ENCODE results near the gene PCDH19. TPM values are rescaled to one million over a fixed set of nuclear protein-coding genes. Genes with fewer than 3 reads are reported as not detected.

PCDH19 gene
- total RNA-seq, 2 donors from 2014 or later = 0.41 to 3.0 TPM

DNA sequence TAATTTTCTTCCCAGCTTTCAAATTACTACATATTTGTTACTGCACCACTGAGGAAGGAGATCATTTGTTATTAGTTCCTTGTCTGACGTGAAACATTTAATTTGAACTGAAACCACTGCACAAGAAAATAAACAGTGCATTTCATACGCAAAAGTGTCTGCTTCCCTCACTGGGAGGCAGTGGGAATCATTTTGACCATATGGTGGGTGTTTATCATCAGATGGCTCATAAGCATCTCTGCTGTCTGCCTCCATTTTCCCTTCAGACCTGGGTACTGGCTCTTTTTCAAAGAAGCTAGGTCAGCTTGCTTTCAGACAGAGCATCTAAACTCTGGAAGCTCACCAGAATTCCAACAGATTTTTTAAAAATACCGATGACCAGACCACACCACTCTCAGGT lies 135.2 kb downstream of the PCDH19 start:
- ATAC-seq (ENCODE audit: insufficient number of reproducible peaks, low FRiP score, low read depth) (no peak), DNase-seq (ENCODE audit: low spot score) (no peak)
- Histone ChIP-seq H3K9me3 (no peaks in the 10 kb centered on the region), H3K4me1 (ENCODE audit: control insufficient read depth in 1 of 2, low read depth in 2 of 2) (no peaks in the 10 kb centered on the region), H3K4me3 (no peak overlapping the region), H3K27me3 (replicated peaks; ENCODE audit: insufficient read depth) (no peaks in the 10 kb centered on the region), H3K27ac (no peak overlapping the region), H3K36me3 (no peaks in the 10 kb centered on the region)
- TF ChIP-seq, protein P1, sequence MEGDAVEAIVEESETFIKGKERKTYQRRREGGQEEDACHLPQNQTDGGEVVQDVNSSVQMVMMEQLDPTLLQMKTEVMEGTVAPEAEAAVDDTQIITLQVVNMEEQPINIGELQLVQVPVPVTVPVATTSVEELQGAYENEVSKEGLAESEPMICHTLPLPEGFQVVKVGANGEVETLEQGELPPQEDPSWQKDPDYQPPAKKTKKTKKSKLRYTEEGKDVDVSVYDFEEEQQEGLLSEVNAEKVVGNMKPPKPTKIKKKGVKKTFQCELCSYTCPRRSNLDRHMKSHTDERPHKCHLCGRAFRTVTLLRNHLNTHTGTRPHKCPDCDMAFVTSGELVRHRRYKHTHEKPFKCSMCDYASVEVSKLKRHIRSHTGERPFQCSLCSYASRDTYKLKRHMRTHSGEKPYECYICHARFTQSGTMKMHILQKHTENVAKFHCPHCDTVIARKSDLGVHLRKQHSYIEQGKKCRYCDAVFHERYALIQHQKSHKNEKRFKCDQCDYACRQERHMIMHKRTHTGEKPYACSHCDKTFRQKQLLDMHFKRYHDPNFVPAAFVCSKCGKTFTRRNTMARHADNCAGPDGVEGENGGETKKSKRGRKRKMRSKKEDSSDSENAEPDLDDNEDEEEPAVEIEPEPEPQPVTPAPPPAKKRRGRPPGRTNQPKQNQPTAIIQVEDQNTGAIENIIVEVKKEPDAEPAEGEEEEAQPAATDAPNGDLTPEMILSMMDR (IDR thresholded peaks at IDR 0.05) = no peak

DNA sequence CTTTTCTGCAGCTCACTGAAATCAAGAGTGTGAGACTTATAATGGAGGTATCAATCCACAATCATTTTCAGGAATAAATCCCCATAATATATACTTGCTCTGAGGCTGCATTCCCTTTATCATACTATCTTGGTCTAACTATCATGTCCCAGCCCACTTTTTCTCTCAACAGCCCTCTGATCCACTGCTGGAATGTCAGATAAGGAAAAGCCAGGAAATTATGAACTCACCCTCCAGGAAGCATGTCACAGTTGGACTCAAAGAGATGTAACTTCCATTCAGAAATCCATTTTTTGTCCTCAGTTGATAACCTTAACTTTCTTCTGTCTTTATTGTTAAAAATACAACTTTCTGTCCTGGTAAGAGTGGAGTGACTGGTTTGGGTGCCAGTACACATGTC lies 144.9 kb downstream of the PCDH19 start:
- TF ChIP-seq, protein P1 (IDR thresholded peaks at IDR 0.05) = no peak
- Histone ChIP-seq H3K36me3 (no peaks in the 10 kb centered on the region), H3K27ac (no peak overlapping the region), H3K4me3 (no peak overlapping the region), H3K4me1 (ENCODE audit: control insufficient read depth in 1 of 2, low read depth in 2 of 2) (no peaks in the 10 kb centered on the region), H3K9me3 (no peaks in the 10 kb centered on the region), H3K27me3 (replicated peaks; ENCODE audit: insufficient read depth) (no peaks in the 10 kb centered on the region)
- DNase-seq (ENCODE audit: low spot score) = no peak
- ATAC-seq (ENCODE audit: insufficient number of reproducible peaks, low FRiP score, low read depth) = no peak

DNA sequence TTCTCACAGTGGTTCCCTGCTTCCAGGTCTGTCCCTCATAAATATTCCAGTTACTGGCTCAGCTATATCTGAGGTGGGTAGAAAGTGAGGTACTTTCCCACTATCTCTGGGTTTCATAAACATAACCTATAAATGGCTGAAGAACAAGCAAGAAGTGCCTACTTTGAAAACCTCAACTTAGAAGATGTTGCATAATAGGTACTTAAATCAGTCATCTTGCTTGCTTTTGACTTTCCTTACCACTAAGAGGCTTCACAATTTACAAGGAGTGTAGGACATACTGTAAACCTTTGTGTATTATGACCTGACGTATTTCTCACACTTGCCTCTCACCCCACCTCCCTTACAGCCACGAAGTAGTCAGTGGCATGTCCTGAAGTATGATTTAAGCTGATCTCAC lies 145.9 kb downstream of the PCDH19 start:
- DNase-seq (ENCODE audit: low spot score) (no peak), ATAC-seq (ENCODE audit: insufficient number of reproducible peaks, low FRiP score, low read depth) (no peak)
- TF ChIP-seq, protein P1 (IDR thresholded peaks at IDR 0.05) = no peak
- Histone ChIP-seq H3K9me3 (no peaks in the 10 kb centered on the region), H3K27me3 (replicated peaks; ENCODE audit: insufficient read depth) (no peaks in the 10 kb centered on the region), H3K36me3 (no peaks in the 10 kb centered on the region), H3K27ac (no peak overlapping the region), H3K4me3 (no peak overlapping the region), H3K4me1 (ENCODE audit: control insufficient read depth in 1 of 2, low read depth in 2 of 2) (no peaks in the 10 kb centered on the region)

DNA sequence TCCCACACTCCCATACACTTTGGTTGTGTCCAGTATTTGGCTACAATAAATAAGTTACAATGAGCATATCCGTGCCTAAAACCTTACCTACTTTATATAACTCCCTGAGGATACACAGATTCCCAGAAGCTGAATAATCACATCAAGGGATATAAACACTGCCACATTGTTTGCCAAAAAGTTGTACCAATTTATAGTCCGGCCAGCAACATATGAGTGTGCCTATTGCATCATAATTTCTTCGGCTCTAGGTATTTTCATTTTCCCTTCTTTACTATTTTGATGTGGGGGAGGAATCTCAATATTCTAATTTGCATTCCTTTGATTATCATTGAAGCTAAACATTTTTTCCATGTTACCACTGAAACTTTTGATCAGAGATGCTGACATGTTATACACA lies 146.4 kb downstream of the PCDH19 start:
- H3K27me3 ChIP-seq (replicated peaks; ENCODE audit: insufficient read depth) = no peaks in the 10 kb centered on the region
- no peaks in the 10 kb centered on the region for H3K36me3 ChIP-seq
- DNase-seq (ENCODE audit: low spot score) = no peak
- TF ChIP-seq, protein P1 (IDR thresholded peaks at IDR 0.05) = no peak
- H3K4me1 ChIP-seq (ENCODE audit: control insufficient read depth in 1 of 2, low read depth in 2 of 2) = no peaks in the 10 kb centered on the region
- no peak overlapping the region for H3K27ac ChIP-seq
- H3K4me3 ChIP-seq = no peak overlapping the region
- H3K9me3 ChIP-seq = no peaks in the 10 kb centered on the region
- no peak for ATAC-seq (ENCODE audit: insufficient number of reproducible peaks, low FRiP score, low read depth)

DNA sequence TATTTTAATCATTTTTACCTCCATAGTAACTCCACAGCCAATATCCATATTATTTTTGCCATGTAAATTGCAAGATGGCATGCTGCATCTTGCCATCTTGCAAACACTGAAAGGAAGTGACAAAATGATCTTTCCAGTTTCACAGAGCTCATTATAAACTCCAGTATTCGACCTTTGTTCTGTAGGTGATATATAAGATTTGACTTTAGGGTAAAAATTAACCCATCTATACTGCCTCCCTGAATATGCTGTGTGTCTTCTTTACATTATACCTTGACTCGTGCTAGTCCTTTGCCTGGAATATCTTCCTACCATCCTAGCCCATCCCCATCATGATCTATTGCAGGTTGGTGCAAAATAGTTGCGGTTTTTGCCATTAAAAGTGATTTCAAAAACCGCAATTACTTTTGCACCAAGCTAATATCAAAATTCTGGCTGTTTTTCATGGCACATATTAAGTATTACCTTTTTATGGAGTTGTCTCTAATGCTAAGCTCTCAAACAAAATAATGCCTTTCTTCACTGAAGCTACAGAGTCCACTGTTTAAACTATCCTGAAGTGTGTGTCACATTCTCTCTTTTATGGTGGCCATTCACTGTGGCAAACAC lies 161.1 kb downstream of the PCDH19 start:
- TF ChIP-seq, protein P1 (IDR thresholded peaks at IDR 0.05) = no peak
- no peak for ATAC-seq (ENCODE audit: insufficient number of reproducible peaks, low FRiP score, low read depth)
- Histone ChIP-seq H3K9me3 (no peaks in the 10 kb centered on the region), H3K4me3 (no peak overlapping the region), H3K36me3 (no peaks in the 10 kb centered on the region), H3K4me1 (ENCODE audit: control insufficient read depth in 1 of 2, low read depth in 2 of 2) (no peaks in the 10 kb centered on the region), H3K27ac (no peak overlapping the region), H3K27me3 (replicated peaks; ENCODE audit: insufficient read depth) (no peaks in the 10 kb centered on the region)
- DNase-seq (ENCODE audit: low spot score) = no peak
